ENCODE data around the gene MZF1. TPM values are rescaled to one million over a fixed set of nuclear protein-coding genes. Genes with fewer than 3 reads are reported as not detected.
A peak's percentile ranks its signal among the peaks of the same experiment; 100 is the strongest.

MZF1 gene
- total and polyA plus RNA-seq, 10 of the 15 experiments (the other 5 are each of a cell fraction or from before 2014, with no cell fraction given): 0.38 to 14.7 (median 7.2) TPM

DNA sequence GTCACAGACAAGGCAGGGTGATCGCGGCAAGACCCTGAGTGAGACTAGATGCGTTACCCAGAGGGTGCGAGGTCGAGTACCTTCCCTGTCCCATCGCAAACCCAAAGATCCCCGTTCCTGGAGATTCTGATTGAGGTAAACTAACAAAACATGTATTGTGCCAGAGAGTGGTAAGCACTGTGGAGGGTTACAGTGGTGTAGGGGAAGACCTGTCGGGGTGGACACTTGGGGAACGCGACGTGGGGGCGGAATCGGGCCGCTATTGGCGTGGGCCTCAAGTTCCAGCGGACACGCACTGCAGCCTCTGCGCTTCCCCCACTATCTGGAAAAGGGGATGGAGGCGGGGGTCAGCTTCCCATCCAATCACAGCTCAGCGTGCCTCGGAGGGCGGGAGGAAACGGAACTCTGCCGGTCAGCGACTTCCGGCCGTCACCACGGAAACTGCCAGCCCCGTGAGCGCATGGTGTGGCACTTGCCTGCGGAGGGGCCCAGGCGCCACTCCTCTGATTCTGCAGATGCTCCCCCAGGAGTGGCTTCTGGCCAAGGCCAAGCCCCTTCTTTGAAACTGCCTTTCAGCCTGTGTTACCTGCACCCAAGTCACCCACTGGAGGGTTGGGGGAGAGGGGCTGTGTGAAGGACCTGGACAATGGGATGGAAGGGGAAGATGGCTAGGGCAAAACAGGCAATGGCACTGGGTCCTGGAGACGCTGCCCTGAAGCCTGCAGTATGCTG, 13.7 kb downstream of the MZF1 start (continued):
- TF ChIP-seq, protein P1, sequence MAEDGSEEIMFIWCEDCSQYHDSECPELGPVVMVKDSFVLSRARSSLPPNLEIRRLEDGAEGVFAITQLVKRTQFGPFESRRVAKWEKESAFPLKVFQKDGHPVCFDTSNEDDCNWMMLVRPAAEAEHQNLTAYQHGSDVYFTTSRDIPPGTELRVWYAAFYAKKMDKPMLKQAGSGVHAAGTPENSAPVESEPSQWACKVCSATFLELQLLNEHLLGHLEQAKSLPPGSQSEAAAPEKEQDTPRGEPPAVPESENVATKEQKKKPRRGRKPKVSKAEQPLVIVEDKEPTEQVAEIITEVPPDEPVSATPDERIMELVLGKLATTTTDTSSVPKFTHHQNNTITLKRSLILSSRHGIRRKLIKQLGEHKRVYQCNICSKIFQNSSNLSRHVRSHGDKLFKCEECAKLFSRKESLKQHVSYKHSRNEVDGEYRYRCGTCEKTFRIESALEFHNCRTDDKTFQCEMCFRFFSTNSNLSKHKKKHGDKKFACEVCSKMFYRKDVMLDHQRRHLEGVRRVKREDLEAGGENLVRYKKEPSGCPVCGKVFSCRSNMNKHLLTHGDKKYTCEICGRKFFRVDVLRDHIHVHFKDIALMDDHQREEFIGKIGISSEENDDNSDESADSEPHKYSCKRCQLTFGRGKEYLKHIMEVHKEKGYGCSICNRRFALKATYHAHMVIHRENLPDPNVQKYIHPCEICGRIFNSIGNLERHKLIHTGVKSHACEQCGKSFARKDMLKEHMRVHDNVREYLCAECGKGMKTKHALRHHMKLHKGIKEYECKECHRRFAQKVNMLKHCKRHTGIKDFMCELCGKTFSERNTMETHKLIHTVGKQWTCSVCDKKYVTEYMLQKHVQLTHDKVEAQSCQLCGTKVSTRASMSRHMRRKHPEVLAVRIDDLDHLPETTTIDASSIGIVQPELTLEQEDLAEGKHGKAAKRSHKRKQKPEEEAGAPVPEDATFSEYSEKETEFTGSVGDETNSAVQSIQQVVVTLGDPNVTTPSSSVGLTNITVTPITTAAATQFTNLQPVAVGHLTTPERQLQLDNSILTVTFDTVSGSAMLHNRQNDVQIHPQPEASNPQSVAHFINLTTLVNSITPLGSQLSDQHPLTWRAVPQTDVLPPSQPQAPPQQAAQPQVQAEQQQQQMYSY (CRISPR knock-in tag; IDR thresholded peaks at IDR 0.05): 0 out of 2 replicates have a peak, but pooled peaks have one; percentile 54
- TF ChIP-seq ZZZ3 (IDR thresholded peaks at IDR 0.05; ENCODE audit: control insufficient read depth, insufficient read length, low read depth): no peak
- TF ChIP-seq SP1 (IDR thresholded peaks at IDR 0.05; ENCODE audit: low read depth, low read length): peak; percentile 77
- TF ChIP-seq, protein P2, sequence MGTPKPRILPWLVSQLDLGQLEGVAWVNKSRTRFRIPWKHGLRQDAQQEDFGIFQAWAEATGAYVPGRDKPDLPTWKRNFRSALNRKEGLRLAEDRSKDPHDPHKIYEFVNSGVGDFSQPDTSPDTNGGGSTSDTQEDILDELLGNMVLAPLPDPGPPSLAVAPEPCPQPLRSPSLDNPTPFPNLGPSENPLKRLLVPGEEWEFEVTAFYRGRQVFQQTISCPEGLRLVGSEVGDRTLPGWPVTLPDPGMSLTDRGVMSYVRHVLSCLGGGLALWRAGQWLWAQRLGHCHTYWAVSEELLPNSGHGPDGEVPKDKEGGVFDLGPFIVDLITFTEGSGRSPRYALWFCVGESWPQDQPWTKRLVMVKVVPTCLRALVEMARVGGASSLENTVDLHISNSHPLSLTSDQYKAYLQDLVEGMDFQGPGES (IDR thresholded peaks at IDR 0.05): 0 out of 2 replicates have a peak, but pooled peaks have one; percentile 7
- TF ChIP-seq CBX3 (IDR thresholded peaks at IDR 0.05; ENCODE audit: borderline replicate concordance, low read depth): no peak
- TF ChIP-seq, protein P3, sequence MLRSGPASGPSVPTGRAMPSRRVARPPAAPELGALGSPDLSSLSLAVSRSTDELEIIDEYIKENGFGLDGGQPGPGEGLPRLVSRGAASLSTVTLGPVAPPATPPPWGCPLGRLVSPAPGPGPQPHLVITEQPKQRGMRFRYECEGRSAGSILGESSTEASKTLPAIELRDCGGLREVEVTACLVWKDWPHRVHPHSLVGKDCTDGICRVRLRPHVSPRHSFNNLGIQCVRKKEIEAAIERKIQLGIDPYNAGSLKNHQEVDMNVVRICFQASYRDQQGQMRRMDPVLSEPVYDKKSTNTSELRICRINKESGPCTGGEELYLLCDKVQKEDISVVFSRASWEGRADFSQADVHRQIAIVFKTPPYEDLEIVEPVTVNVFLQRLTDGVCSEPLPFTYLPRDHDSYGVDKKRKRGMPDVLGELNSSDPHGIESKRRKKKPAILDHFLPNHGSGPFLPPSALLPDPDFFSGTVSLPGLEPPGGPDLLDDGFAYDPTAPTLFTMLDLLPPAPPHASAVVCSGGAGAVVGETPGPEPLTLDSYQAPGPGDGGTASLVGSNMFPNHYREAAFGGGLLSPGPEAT (IDR thresholded peaks at IDR 0.05; ENCODE audit: low read depth): peak; percentile 70; the same call in 1 of the 2 replicates
- TF ChIP-seq NR2F1 (conservative IDR thresholded peaks at IDR 0.05): peak; percentile 66; the same call in 1 of the 2 replicates
- 0 out of 2 replicates have a peak, but pooled peaks have one; percentile 82 for TF ChIP-seq POLR2AphosphoS2 (IDR thresholded peaks at IDR 0.05; ENCODE audit: low read depth, low read length)
- TF ChIP-seq JUND (IDR thresholded peaks at IDR 0.05; ENCODE audit: low read depth, low read length): no peak
- no peak for TF ChIP-seq ATF7 (IDR thresholded peaks at IDR 0.05; ENCODE audit: low read depth)
- TF ChIP-seq, protein P4, sequence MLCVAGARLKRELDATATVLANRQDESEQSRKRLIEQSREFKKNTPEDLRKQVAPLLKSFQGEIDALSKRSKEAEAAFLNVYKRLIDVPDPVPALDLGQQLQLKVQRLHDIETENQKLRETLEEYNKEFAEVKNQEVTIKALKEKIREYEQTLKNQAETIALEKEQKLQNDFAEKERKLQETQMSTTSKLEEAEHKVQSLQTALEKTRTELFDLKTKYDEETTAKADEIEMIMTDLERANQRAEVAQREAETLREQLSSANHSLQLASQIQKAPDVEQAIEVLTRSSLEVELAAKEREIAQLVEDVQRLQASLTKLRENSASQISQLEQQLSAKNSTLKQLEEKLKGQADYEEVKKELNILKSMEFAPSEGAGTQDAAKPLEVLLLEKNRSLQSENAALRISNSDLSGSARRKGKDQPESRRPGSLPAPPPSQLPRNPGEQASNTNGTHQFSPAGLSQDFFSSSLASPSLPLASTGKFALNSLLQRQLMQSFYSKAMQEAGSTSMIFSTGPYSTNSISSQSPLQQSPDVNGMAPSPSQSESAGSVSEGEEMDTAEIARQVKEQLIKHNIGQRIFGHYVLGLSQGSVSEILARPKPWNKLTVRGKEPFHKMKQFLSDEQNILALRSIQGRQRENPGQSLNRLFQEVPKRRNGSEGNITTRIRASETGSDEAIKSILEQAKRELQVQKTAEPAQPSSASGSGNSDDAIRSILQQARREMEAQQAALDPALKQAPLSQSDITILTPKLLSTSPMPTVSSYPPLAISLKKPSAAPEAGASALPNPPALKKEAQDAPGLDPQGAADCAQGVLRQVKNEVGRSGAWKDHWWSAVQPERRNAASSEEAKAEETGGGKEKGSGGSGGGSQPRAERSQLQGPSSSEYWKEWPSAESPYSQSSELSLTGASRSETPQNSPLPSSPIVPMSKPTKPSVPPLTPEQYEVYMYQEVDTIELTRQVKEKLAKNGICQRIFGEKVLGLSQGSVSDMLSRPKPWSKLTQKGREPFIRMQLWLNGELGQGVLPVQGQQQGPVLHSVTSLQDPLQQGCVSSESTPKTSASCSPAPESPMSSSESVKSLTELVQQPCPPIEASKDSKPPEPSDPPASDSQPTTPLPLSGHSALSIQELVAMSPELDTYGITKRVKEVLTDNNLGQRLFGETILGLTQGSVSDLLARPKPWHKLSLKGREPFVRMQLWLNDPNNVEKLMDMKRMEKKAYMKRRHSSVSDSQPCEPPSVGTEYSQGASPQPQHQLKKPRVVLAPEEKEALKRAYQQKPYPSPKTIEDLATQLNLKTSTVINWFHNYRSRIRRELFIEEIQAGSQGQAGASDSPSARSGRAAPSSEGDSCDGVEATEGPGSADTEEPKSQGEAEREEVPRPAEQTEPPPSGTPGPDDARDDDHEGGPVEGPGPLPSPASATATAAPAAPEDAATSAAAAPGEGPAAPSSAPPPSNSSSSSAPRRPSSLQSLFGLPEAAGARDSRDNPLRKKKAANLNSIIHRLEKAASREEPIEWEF (IDR thresholded peaks at IDR 0.05; ENCODE audit: insufficient replicate concordance, low read depth, low read length): peak; percentile 50
- no peak for TF ChIP-seq RAD51 (IDR thresholded peaks at IDR 0.05)
- no peak for TF ChIP-seq SUZ12 (IDR thresholded peaks at IDR 0.05; ENCODE audit: unreplicated experiment)
- no peak for TF ChIP-seq PAX8 (IDR thresholded peaks at IDR 0.05)
- no peak for TF ChIP-seq ZNF274 (IDR thresholded peaks at IDR 0.05; ENCODE audit: insufficient read depth, insufficient read length)
- TF ChIP-seq MXI1 (IDR thresholded peaks at IDR 0.05; ENCODE audit: low read depth, low read length): peak; percentile 97
- TF ChIP-seq CBFB (IDR thresholded peaks at IDR 0.05; ENCODE audit: low read depth): peak; percentile 67
- peak; percentile 53 for TF ChIP-seq RFX5 (IDR thresholded peaks at IDR 0.05; ENCODE audit: low read depth, low read length)
- TF ChIP-seq CBX5 (IDR thresholded peaks at IDR 0.05; ENCODE audit: low read depth): no peak
